ENCODE data around the gene ALX3. TPM values are rescaled to one million over a fixed set of nuclear protein-coding genes. Genes with fewer than 3 reads are reported as not detected.

Gene ALX3
- not detected in 2 replicates for total RNA-seq

GRCh38 chr1:110070671-110071242 is at the start of gene ALX3:
Gene ALX3 (minus strand): TSS chr1:110070672. CDS start chr1:110070612, 60 bp downstream.

GRCh38 chr1:110112143-110112542 is 41.7 kb upstream of the ALX3 start, which contains the start of gene UBL4B:
Gene UBL4B (plus strand): TSS chr1:110112443. CDS start chr1:110112535, 92 bp downstream.

GRCh38 chr1:110034451-110035235 is 35.8 kb downstream of the ALX3 start, which contains the start of gene STRIP1:
Gene STRIP1 (plus strand): TSS chr1:110034624. CDS start chr1:110034638, 14 bp downstream.

Other genes starting within 250 kb of the ALX3 start
- gene CSF1, start 159.8 kb downstream of the ALX3 start, total RNA-seq: 20.5 and 22.4 TPM in 2 replicates
- gene AHCYL1, start 85.9 kb downstream of the ALX3 start, total RNA-seq: 25.4 and 26.8 TPM in 2 replicates
- gene STRIP1, start 36.0 kb downstream of the ALX3 start, total RNA-seq: 17.4 and 19.5 TPM in 2 replicates
- gene UBL4B, start 41.8 kb upstream of the ALX3 start, total RNA-seq: not detected in 2 replicates
- gene SLC6A17, start 79.8 kb upstream of the ALX3 start, total RNA-seq: 0.15 TPM in 1 of 2 replicates, not detected in the other
- 0.15 and 0.34 TPM in 2 replicates for gene KCNC4, start 139.6 kb upstream of the ALX3 start, total RNA-seq

Measured in bronchus fibroblast of lung (primary cell).